Medulla oblongata (tissue), 1 donor: ENCODE results near the gene SNX27.
A peak's percentile ranks its signal among the peaks of the same experiment; 100 is the strongest.
"Not testable (repeated sequence)": the region's sequence is repeated elsewhere in the genome, so short reads cannot be mapped to it uniquely, and the experiment has no call there.

Experiments used
- DNase-seq: peaks from one replicate; pipeline ENCODE4 v3.0.0-alpha.2; 2015; ENCODE audit errors: extremely low spot score

Gene SNX27

DNA sequence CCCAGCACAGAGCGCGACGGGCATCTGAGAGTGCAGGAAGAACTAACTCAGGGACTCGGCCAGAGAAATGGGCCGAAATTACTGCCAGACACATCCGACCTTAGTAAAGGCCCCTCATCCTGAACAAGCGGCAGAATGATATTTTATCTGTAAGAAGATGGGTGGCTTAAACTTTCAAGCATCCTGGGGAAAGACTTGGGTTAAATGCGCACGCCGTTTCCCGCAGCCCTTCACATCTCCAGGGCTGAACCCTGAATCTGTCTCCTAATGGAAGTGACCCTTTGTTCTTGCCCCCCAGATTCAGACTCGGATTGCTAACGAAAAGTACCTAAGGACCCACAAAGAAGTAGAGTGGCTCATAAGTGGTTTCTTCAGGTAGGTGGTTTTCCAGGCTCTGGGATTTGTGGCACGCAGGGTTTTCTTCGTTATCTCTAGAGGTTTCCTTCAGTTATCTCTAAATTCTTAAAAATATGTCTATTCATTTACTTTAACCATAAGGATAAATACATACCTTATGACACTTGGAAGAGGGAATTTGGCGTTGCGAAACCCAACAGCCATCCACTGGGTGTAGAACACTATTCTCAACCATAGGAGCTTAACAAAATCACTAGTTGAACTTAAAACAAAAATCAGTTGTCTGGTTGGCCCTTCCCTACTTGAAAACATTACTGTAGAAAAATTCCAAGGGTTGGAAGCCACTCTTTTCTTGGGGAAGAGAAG is 110.1 kb downstream of the SNX27 start:
- DNase-seq: no peak

DNA sequence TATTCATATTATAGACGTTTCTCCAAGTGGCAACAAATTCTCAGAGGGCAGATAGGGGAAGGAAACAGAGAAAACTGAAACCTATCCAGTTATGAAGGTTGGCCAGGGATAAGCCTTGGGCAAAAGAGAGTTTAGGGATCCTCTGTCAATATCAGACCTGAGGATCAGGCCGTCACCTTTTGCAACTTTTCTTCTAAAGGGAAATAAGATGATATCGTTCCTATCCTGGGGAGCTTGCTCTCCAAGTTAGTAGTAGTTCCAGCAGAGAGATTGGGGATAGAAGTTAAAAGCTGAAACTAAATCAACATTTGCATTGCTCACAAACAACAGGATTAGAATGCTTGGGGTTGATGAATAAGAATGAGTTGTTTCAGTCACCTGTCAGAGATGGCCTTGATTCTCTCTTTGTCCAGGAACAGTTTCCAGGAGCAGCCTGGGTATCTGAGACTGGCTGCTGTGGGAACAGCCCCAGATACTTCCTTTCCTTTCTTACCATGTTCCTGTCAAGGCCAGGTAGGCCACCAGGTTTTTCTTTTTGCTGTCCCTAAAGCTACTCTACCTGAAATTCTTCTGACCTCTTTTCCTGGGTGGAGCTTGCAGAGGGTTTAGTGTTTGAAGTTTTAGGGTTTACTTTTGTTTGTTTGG is 112.0 kb downstream of the SNX27 start:
- DNase-seq: no peak

DNA sequence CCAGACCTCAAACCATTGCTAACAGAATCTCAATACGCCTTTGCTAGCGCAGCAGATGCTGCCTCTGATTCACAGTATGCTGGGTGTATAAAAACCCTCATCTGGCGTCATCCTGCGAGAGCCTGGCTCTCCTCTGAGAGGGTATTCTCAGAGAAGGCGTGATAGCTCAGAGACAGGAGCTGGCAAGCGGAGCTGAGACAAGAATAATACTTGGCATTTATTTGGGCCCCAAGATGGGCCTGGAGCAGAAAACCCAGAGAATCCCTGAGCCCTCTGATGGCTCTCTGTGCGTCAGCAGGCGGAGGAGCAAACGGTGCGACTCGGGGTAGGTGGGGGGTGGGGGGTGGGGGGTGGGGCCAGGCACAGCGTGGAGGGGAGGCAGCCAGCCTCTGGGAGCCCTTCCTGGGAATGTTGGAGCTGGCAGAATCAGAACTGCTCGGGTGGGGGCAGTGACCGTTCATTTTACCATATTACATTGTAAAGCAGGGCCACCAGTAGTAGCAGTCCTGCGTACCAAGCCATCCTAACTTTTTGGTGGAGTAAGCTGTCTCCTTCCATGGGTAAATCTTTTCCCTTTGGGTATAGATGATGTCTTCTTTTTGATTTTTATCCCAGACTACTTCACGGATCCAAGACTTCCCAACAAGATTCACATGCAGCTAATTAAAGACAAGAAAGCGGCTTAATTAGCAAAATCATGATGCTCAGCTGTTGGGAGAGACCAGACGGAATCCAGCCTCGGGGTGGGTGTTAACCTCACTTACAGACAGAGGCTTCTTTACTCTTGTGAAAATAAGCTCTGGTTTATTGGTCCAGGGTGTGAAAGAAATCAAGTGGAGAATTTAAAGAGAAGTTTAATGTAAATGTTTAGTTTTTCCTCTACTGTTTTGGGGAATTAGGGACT is 116.6 kb downstream of the SNX27 start:
- DNase-seq: peak; percentile 52

DNA sequence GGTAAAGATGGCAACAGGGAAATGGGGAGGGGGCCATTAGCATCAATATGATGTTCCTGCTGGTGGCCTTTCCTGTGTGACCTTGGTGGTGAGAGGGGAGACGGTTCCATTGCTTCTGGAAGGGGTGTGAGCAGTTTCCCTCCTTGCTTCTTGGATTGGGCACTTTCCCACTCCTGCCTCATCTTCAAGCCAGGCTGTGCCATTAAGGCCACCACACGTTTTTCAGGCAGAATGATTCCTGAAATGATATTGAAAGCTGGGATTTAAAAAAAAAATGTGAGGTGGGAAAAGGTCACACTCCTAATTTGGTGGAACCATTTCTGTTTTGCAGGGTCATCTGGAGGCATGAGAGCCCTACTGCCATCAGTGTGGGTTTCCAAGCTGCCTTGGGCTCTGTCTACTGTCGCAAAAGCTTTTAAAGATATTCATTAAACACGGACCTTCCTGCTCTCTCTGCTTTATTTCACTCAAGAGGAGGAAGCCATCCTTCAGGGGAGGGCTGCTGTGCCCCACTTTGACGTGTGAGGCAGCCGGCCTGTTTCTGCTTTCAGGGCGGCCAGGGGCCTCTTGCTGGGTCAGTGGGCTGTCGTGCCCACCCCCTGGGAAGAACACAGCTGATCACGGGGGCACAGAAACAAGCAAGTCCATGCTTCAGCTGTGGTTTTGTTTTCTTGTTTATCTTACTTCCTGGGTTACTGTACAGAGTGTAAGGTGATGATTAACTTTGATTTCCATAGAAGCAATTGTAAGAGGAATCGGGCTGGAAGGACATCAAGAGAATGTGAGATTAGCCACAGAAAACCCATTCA is 117.5 kb downstream of the SNX27 start:
- no peak for DNase-seq

GRCh38 chr1:151729966-151730291 is 118.1 kb downstream of the SNX27 start:
- no peak for DNase-seq

DNA sequence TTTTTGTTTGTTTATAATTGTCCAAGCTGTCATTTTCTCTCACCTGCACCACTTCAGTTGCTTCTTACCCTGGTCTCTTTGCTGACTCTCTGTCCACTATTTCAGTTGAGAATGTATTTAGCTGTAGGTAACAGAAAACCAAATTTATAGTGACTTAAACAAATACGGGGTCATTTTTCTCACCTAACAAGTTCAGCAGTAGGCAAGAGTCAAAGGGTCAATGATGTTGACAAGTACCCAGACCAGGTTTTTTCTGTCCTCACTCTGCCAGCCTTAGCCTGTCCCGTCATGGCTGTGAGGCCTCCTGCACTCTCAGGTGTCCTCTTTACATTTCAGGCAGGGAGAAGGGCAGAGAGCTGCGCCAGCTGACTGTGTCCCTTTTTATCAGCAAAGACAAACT is 121.3 kb downstream of the SNX27 start:
- no peak for DNase-seq

- DNase-seq: not testable (repeated sequence)
Observed at GRCh38 chr1:151733995-151734394, 122.1 kb downstream of the SNX27 start.

- DNase-seq: no peak
Observed at GRCh38 chr1:151737026-151737425, 125.2 kb downstream of the SNX27 start.

DNA sequence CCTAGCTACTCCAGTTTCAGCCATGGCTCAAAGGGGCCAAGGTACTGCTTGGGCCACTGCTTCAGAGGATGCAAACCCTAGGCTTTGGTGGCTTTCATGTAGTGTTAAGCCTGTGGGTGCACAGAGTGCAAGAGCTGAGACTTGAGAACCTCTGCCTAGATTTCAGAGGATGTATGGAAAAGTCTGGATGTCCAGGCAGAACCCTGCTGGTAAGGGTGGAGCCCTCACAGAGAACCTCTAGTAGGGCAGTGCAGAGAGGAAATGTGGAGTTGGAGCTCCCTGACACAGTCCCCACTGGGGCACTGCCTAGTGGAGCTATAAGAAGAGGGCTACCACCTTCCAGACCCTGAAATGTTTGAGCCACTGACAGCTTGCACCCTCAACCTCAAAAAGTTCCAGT is 125.6 kb downstream of the SNX27 start:
- DNase-seq: no peak

- no peak for DNase-seq
Observed at GRCh38 chr1:151739590-151740355, 127.9 kb downstream of the SNX27 start.

DNA sequence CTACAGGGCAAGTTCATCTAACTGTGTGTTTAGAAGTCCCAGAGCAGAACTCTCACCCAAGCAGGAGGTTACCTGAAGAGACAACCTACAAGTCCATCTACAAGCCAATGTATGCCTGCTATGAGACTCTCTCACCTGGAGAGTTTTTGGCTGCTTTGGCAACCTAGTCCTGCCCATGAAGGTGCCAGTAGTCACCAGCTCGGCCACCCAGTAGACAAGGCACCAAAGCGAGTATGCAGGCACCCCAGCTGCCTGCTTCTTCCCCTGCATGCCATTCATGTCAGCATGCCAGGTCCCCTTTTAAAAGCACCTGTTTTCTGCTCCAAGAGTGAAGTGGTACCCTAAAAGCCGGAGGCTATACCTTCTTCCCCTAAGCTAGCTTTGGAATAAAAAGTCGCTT is 129.7 kb downstream of the SNX27 start:
- DNase-seq: no peak
